DOHH2 (cell line): Measurements from ENCODE around the gene FGD4.

Source experiments
- H3F3A ChIP-seq: fragments of 200-600 bp; sonication (generic), shearing (Covaris generic); 2 replicates; pipeline ENCODE4 v1.6.0; 2016; ENCODE audit warnings: antibody characterized with exemption, mild to moderate bottlenecking; ENCODE audit not compliant: control insufficient read depth, insufficient read depth
- H3K27ac ChIP-seq: fragments of 200-600 bp; sonication (generic); 2 replicates; pipeline ENCODE4 v1.5.1; 2014; ENCODE audit warnings: low read depth, mild to moderate bottlenecking, low read length, moderate library complexity
- H3K27me3 ChIP-seq: fragments of 200-600 bp; sonication (generic); 2 replicates; pipeline ENCODE4 v1.6.1; 2014; ENCODE audit warnings: mild to moderate bottlenecking, low read length, mixed read lengths; ENCODE audit not compliant: control insufficient read depth
- H3K36me3 ChIP-seq: fragments of 200-600 bp; sonication (generic); 2 replicates; pipeline ENCODE4 v1.6.1; 2014; ENCODE audit warnings: mild to moderate bottlenecking, low read length, moderate library complexity, mixed read lengths; ENCODE audit not compliant: control insufficient read depth
- H3K4me1 ChIP-seq: fragments of 200-600 bp; sonication (generic); 2 replicates; pipeline ENCODE4 v1.6.1; 2014; ENCODE audit warnings: mild to moderate bottlenecking, low read length, mixed read lengths; ENCODE audit not compliant: control insufficient read depth
- H3K4me2 ChIP-seq: fragments of 200-600 bp; sonication (generic); 2 replicates; pipeline ENCODE4 v1.6.0; 2014; ENCODE audit warnings: mild to moderate bottlenecking, low read length, moderate library complexity
- H3K4me3 ChIP-seq: fragments of 200-600 bp; sonication (generic); 2 replicates; pipeline ENCODE4 v1.5.1; 2014; ENCODE audit warnings: mild to moderate bottlenecking, low read length, mixed read lengths
- H3K79me2 ChIP-seq: fragments of 200-600 bp; sonication (generic); 2 replicates; pipeline ENCODE4 v1.6.1; 2014; ENCODE audit warnings: mild to moderate bottlenecking, low read length, mixed read lengths; ENCODE audit not compliant: control insufficient read depth
- H3K9me2 ChIP-seq: fragments of 200-600 bp; sonication (generic); replicated peaks from 2 replicates; pipeline ENCODE4 v1.6.1; 2014; ENCODE audit warnings: mild to moderate bottlenecking, low read length, mixed read lengths; ENCODE audit not compliant: control insufficient read depth
- H3K9me3 ChIP-seq: fragments of 200-600 bp; sonication (generic); 2 replicates; pipeline ENCODE4 v1.6.1; 2014; ENCODE audit warnings: antibody characterized with exemption, low read length, mixed read lengths; ENCODE audit not compliant: control insufficient read depth, insufficient read depth
- H4K20me1 ChIP-seq: fragments of 200-600 bp; sonication (generic); 2 replicates; pipeline ENCODE4 v1.6.0; 2014; ENCODE audit warnings: low read depth, mild to moderate bottlenecking, antibody characterized with exemption, low read length, moderate library complexity; ENCODE audit not compliant: control insufficient read depth, insufficient read depth
- EZH2phosphoT487 ChIP-seq: fragments of 200-600 bp; sonication (generic); IDR thresholded peaks from 2 replicates; pipeline ENCODE4 v1.6.1; 2017; ENCODE audit warnings: borderline replicate concordance, mild to moderate bottlenecking, antibody characterized with exemption, low read length, moderate library complexity, mixed read lengths
- TF ChIP-seq, protein P1 (sequence below): fragments of 200-600 bp; sonication (generic); IDR thresholded peaks from one replicate; pipeline ENCODE4 v1.5.1; 2014; ENCODE audit warnings: antibody characterized with exemption, mild to moderate bottlenecking, low read depth, low read length; ENCODE audit not compliant: poor library complexity, severe bottlenecking

The FGD4 gene

DNA sequence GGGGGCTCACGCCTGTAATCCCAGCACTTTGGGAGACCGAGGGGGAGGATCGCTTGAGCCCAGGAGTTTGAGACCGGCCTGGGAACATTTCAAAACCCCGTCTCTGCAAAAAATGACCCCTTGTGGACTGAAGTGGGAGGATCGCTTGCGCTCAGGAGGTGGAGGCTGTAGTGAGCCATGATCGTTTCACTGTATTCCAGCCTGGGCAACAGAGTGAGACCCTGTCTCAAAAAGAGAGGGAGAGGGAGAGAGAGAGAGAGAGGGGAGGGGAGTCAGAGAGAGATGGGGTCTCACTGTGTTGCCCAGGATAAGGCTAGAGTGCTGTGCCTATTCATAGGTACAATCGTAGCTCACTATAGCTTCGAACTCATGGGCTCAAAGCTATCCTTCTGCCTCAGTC lies 2.8 kb downstream of the FGD4 start:
- Histone ChIP-seq H3K9me3 (no peaks in the 10 kb centered on the region), H3K79me2 (no peaks in the 10 kb centered on the region), H3K36me3 (no peaks in the 10 kb centered on the region), H4K20me1 (no peaks in the 10 kb centered on the region), H3K4me2 (no peak overlapping the region), H3K4me3 (no peak overlapping the region), H3K27me3 (peaks cover 6% of the 10 kb centered on the region; the same call in 1 of the 2 replicates), H3K4me1 (peaks cover 15% of the 10 kb centered on the region), H3K27ac (no peak overlapping the region), H3F3A (peaks cover 6% of the 10 kb centered on the region; the same call in 1 of the 2 replicates), H3K9me2 (no peaks in the 10 kb centered on the region)
- TF ChIP-seq EZH2phosphoT487: no peak

DNA sequence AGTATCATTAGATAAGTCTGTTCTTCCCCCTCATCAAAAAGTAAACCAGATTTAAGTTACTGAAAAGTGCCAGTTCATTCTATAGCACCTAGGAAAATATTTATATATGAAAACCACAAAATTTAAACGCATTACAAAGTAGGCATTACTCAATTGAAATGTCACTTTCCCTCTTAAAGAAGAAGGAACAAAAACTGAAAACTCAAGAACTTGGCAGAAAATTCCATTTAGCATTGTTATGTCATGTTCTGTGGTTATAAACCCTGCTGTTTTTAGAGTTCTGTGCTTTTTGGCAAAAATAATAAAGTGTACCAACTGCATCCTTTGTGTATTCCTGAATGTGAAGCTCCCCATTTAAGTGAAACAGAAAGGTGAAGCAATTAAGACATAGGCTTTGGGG lies 3.6 kb downstream of the FGD4 start:
- Histone ChIP-seq H3K4me1 (peaks cover 15% of the 10 kb centered on the region), H3K9me3 (no peaks in the 10 kb centered on the region), H3K27me3 (peaks cover 6% of the 10 kb centered on the region; the same call in 1 of the 2 replicates), H3K27ac (no peak overlapping the region), H3F3A (peaks cover 6% of the 10 kb centered on the region; the same call in 1 of the 2 replicates), H3K9me2 (no peaks in the 10 kb centered on the region), H3K36me3 (no peaks in the 10 kb centered on the region), H3K4me2 (no peak overlapping the region), H4K20me1 (no peaks in the 10 kb centered on the region), H3K79me2 (no peaks in the 10 kb centered on the region), H3K4me3 (no peak overlapping the region)
- TF ChIP-seq EZH2phosphoT487: no peak
- TF ChIP-seq, protein P1, sequence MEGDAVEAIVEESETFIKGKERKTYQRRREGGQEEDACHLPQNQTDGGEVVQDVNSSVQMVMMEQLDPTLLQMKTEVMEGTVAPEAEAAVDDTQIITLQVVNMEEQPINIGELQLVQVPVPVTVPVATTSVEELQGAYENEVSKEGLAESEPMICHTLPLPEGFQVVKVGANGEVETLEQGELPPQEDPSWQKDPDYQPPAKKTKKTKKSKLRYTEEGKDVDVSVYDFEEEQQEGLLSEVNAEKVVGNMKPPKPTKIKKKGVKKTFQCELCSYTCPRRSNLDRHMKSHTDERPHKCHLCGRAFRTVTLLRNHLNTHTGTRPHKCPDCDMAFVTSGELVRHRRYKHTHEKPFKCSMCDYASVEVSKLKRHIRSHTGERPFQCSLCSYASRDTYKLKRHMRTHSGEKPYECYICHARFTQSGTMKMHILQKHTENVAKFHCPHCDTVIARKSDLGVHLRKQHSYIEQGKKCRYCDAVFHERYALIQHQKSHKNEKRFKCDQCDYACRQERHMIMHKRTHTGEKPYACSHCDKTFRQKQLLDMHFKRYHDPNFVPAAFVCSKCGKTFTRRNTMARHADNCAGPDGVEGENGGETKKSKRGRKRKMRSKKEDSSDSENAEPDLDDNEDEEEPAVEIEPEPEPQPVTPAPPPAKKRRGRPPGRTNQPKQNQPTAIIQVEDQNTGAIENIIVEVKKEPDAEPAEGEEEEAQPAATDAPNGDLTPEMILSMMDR: no peak

- H3K27ac ChIP-seq: no peak overlapping the region
- no peaks in the 10 kb centered on the region for H4K20me1 ChIP-seq
- no peak overlapping the region for H3K4me2 ChIP-seq
- no peaks in the 10 kb centered on the region for H3K36me3 ChIP-seq
- no peak for TF ChIP-seq EZH2phosphoT487
- TF ChIP-seq, protein P1: no peak
- no peaks in the 10 kb centered on the region for H3K4me1 ChIP-seq
- no peaks in the 10 kb centered on the region for H3K27me3 ChIP-seq
- H3K4me3 ChIP-seq: no peak overlapping the region
- H3K9me2 ChIP-seq: no peaks in the 10 kb centered on the region
- H3K79me2 ChIP-seq: no peaks in the 10 kb centered on the region
- H3K9me3 ChIP-seq: no peaks in the 10 kb centered on the region
- no peaks in the 10 kb centered on the region for H3F3A ChIP-seq
These were observed 8.4 kb downstream of the FGD4 start for GRCh38 chr12:32407795-32408194.

- no peaks in the 10 kb centered on the region for H3F3A ChIP-seq
- no peak overlapping the region for H3K27ac ChIP-seq
- H4K20me1 ChIP-seq: no peaks in the 10 kb centered on the region
- no peaks in the 10 kb centered on the region for H3K9me3 ChIP-seq
- H3K4me3 ChIP-seq: no peak overlapping the region
- H3K9me2 ChIP-seq: no peaks in the 10 kb centered on the region
- H3K36me3 ChIP-seq: no peaks in the 10 kb centered on the region
- H3K27me3 ChIP-seq: no peaks in the 10 kb centered on the region
- H3K4me2 ChIP-seq: no peak overlapping the region
- no peak for TF ChIP-seq EZH2phosphoT487
- TF ChIP-seq, protein P1: no peak
- no peaks in the 10 kb centered on the region for H3K79me2 ChIP-seq
- H3K4me1 ChIP-seq: no peaks in the 10 kb centered on the region
These were observed 14.1 kb downstream of the FGD4 start for GRCh38 chr12:32413412-32413811.
